ENCODE measurements around the gene INPP5A.

DNA sequence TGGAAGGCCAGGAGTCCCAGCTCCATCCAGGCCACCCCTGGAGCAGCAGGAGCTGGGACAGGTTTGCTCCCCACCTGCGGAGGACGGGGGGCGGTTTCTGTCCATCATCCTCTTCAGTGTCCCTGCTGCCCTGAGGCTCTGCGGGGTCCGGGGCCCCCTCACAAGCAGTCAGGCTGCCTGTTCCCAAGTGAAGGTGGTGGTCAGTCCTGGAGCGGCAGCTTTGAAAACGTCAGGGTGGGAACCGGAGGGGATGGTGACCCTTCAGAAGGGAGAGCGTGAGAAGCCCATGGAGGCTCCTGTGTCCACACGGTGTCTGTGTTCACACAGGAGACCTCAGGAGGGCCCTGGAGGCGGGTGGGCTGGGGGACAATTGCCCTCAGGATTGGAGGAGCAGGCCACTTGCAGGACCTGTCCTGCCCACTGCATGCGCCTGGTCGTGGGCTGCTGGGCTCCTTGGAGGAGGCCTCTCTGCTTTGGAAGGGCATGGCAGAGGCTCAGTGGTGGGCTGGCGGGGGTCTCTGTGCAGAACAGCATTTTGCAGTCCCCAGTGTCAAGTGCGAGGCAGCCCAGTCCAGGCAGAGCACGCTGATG is 49.3 kb upstream of the INPP5A start:
- TF ChIP-seq CTCF (IDR thresholded peaks at IDR 0.05) = no peak
- TF ChIP-seq POLR2AphosphoS5 (IDR thresholded peaks at IDR 0.05) = no peak
- TF ChIP-seq POLR2A (IDR thresholded peaks at IDR 0.05) = no peak

Data from upper lobe of left lung (tissue), 4 donors.